GM19035 (cell line): ENCODE data around the gene PIK3C3.
A peak's percentile ranks its signal among the peaks of the same experiment; 100 is the strongest.

Experiments
- ATAC-seq: cut with Tn5 transposase; IDR thresholded peaks from one replicate; pipeline ENCODE4 v1.9.1; 2021; ENCODE audit not compliant: unreplicated experiment

PIK3C3 gene

DNA sequence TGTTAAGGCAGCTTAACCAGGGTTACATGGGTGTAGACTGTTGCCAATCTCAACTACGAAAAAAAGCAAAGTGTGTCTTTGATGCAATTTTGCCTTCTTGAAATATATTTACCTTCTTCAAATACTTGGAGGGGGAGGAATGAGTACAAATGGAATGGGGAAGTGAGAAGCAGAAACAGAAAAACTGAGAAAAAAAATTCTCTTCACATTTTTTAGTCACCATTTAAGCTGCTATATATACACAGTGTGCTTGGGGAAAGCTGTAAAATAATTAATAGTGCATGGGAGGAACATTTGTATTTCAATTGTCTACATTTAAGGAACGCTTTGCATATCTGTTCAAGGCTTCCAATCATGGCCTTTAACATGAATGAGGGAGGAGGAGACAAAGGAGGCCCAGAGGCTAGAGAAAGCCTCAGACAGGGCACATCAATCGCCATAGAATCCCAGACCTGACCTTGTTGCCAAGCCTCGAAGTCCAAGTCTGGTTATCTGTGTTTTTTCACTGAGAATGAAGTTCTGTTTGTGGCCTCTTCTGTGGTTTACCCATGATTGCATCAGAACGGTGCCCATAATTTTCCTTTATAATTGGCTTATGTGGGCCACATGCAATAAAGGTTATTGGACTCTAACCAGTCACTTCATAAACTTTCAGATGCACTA, 158.6 kb downstream of the PIK3C3 start:
- ATAC-seq: peak; percentile 36

DNA sequence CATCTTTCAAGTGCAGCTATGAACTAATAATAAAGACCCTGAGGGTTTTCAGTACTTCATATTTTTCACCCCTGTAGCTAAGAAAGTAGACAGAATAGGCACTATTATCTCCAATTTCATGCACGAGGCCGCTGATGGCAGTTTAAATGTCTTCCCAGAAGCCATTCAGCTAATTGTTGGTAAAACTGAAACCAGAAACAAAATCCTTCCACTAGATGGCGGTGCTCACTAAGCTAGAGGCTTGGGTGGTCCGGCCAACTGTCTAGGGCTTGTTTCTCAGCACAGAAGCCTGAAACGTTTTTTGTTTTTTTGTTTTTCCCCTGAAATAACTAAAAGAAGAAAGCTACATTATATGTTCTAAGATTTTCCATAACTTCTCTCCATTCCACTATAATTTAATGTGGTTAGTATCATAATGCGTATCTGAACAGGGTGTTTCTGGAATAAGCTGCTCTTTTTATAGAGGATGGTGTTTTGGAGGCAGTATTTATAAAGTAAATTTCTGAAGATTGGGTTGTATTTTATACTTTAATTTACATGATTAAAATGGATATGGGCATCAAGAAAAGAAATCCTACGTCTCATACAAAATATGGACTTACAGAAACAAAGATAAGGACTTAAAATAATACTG, 159.4 kb downstream of the PIK3C3 start:
- ATAC-seq: peak; percentile 98

GRCh38 chr18:42126586-42126985, 171.6 kb downstream of the PIK3C3 start:
- ATAC-seq: no peak

DNA sequence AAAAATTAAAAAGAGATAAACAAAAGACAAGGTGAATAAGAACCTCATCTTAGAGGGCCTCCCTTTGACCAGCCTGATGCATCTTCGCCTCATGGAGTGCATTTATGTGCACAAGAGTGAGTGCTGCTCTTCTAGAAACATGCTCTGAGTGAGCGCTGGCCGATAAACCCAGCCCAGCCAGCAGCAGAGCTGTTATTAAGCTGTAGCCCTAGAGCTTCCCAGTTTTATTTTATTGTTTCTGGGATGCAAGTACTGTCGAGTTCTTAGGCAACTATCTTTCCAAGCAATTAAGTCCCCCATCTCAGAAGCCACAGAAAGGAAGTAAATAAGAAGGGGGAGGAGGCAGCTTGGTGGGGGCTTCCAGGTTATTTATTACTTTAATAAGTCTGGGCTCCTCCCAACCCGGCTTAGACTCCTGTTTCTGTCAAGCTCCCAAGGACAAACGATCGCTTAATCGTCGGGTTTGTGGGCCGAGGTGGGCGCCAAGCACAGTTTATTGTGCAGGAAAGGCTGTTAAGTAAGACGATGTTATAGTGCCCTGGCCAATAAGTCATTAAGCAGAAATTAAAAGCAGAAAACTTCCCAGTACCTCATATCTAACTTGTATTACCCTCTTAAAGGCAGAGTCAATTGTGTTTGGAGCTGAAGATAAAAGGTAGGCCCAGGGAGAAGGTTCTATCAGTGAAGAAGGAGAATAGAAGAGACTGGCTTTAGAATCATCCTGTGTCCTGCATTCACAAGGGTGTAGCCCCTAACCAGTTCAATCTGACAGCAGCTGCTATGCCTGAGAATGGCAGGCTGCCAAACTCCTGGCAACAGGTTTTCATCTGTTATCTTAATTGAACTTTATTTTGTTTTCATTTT, 176.3 kb downstream of the PIK3C3 start:
- no peak for ATAC-seq

DNA sequence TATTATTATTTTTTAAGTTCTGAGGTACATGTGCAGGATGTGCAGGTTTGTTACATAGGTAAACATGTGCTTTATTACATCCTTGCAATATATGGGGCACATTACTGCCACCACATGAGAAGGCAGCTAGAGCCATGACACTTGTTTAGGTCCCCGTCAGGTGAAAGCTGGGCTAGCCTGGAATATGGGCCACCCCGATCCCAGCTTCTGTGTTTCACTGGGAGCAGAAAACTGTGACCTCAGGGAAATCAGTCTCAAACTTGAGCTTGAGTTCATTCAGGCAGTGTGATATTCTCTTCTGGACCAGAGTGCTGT, 176.9 kb downstream of the PIK3C3 start:
- ATAC-seq: no peak
